ENCODE measurements around the gene PLSCR1. TPM values are rescaled to one million over a fixed set of nuclear protein-coding genes. Genes with fewer than 3 reads are reported as not detected.
"Not testable (repeated sequence)": the region's sequence is repeated elsewhere in the genome, so short reads cannot be mapped to it uniquely, and the experiment has no call there.

PLSCR1 gene
- total RNA-seq, 1 donor from 2014 or later = 25.4 TPM

DNA sequence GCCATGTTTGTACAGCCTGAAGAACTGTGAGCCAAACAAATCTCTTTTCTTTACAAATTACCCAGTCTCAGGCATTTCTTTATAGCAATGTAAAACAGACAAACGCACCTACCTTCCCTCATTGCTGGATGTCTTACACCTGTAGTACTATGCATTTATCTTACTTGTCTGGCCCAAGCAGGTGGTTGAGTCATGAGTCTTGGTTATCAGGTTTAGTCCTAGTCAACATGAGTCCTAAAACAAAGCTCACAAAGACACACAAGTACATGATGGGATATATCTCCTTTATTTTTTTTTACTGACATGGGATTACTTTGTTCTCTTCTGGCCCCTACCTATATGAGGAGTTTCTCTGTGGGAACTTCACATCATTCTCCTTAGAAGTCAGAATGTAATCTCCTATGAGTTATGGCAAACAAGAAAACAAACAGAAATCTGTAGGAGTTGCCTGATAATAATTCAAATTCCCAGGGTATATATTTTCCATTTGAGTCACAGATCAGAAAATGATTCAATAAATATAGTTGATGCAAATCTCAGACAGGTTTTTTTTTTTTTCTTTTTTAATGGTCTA, 41.4 kb downstream of the PLSCR1 start:
- TF ChIP-seq, protein P1, sequence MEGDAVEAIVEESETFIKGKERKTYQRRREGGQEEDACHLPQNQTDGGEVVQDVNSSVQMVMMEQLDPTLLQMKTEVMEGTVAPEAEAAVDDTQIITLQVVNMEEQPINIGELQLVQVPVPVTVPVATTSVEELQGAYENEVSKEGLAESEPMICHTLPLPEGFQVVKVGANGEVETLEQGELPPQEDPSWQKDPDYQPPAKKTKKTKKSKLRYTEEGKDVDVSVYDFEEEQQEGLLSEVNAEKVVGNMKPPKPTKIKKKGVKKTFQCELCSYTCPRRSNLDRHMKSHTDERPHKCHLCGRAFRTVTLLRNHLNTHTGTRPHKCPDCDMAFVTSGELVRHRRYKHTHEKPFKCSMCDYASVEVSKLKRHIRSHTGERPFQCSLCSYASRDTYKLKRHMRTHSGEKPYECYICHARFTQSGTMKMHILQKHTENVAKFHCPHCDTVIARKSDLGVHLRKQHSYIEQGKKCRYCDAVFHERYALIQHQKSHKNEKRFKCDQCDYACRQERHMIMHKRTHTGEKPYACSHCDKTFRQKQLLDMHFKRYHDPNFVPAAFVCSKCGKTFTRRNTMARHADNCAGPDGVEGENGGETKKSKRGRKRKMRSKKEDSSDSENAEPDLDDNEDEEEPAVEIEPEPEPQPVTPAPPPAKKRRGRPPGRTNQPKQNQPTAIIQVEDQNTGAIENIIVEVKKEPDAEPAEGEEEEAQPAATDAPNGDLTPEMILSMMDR (IDR thresholded peaks at IDR 0.05; ENCODE audit: borderline replicate concordance) = no peak

DNA sequence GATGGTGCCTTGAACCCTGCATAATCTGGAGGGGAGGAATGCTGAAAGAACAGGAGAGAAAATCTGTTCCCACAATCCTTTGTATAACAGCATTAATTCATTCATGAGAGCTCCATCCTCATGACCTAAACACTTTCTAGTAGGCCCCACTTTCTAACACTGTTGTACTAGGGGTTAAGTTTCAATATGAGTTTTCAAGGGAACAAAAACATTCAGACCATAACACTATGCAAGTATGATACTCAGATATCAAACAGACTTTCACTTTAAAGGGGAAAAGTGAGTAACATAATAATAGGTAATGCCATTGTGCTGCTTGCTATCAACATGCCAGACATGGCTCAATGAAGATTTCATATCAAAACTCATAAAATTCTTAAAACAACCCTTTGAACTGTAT, 42.7 kb downstream of the PLSCR1 start:
- H3K4me1 ChIP-seq = peaks cover 20% of the 10 kb centered on the region
- H3K4me3 ChIP-seq = no peak overlapping the region
- intact Hi-C loops (cut with micrococcal nuclease) = no loop called here
- no peaks in the 10 kb centered on the region for H3K9me3 ChIP-seq (replicated peaks)
- no peak overlapping the region for H3K27ac ChIP-seq (replicated peaks)
- H3K36me3 ChIP-seq = no peaks in the 10 kb centered on the region
- TF ChIP-seq, protein P1 (IDR thresholded peaks at IDR 0.05; ENCODE audit: borderline replicate concordance) = no peak
- no peak for DNase-seq
- no peaks in the 10 kb centered on the region for H3K27me3 ChIP-seq (ENCODE audit: low read depth)

More for the DNA sequence above, 41.4 kb downstream of the PLSCR1 start:
- Histone ChIP-seq H3K36me3 (no peaks in the 10 kb centered on the region), H3K4me1 (peaks cover 31% of the 10 kb centered on the region), H3K4me3 (no peak overlapping the region), H3K27ac (replicated peaks) (no peak overlapping the region), H3K9me3 (replicated peaks) (no peaks in the 10 kb centered on the region), H3K27me3 (ENCODE audit: low read depth) (no peaks in the 10 kb centered on the region)
- intact Hi-C loops (cut with micrococcal nuclease) = no loop called here
- DNase-seq = no peak

DNA sequence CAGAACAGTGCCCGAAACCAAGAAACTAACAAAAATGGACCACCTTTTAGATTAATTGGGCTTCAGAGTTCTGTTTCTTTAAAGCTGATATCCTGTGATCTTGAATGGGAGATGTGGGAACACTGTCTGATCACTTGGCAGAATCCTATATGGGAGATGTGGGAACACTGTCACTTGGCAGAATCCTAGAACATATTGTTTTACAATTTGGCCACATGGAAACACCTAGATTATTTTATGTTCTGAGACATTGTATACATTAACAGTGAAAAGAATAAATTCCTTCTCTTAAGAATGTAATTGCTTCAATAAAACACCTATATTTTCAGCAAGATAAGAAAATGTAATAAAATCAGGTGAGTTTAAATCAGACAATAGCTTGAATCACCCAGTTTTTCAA, 44.7 kb downstream of the PLSCR1 start:
- no peaks in the 10 kb centered on the region for H3K27me3 ChIP-seq (ENCODE audit: low read depth)
- no peaks in the 10 kb centered on the region for H3K9me3 ChIP-seq (replicated peaks)
- TF ChIP-seq, protein P1 (IDR thresholded peaks at IDR 0.05; ENCODE audit: borderline replicate concordance) = no peak
- DNase-seq = no peak
- H3K27ac ChIP-seq (replicated peaks) = no peak overlapping the region
- intact Hi-C loops (cut with micrococcal nuclease) = no loop called here
- no peaks in the 10 kb centered on the region for H3K36me3 ChIP-seq
- H3K4me1 ChIP-seq = peaks cover 2% of the 10 kb centered on the region
- H3K4me3 ChIP-seq = no peak overlapping the region

DNA sequence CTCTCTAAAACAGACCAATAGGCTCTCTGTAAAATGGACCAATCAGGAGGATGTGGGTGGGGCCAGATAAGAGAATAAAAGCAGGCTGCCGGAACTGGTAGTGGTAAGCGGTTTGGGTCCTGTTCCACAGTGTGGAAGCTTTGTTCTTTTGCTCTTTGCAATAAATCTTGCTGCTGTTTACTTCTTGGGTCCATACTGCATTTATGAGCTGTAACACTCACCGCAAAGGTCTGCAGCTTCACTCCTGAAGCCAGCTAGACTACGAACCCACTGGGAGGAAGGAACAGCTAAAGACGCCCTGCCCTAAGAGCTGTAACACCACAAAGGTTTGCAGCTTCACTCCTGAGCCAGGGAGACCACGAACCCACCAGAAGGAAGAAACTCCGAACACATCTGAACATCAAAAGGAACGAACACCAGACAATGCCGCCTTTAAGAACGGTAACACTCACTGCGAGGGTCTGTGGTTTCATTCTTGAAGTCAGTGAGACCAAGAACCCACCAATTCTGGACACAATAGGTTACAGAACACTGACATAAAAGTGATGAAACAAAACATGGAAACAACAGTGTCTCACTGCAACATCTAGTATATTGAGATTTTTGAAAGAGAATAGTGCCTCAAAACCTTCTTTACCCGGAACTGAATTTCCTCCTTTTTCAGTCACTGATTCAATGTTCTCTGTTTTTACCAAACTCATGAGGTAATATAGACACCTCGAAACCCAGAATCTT, 46.2 kb downstream of the PLSCR1 start:
- no peak overlapping the region for H3K4me3 ChIP-seq
- TF ChIP-seq, protein P1 (IDR thresholded peaks at IDR 0.05; ENCODE audit: borderline replicate concordance) = no peak
- no peak for DNase-seq
- H3K4me1 ChIP-seq = no peaks in the 10 kb centered on the region
- no peak overlapping the region for H3K27ac ChIP-seq (replicated peaks)
- intact Hi-C loops (cut with micrococcal nuclease) = no loop called here
- H3K9me3 ChIP-seq (replicated peaks) = peaks cover 2% of the 10 kb centered on the region
- H3K36me3 ChIP-seq = no peaks in the 10 kb centered on the region
- H3K27me3 ChIP-seq (ENCODE audit: low read depth) = no peaks in the 10 kb centered on the region

DNA sequence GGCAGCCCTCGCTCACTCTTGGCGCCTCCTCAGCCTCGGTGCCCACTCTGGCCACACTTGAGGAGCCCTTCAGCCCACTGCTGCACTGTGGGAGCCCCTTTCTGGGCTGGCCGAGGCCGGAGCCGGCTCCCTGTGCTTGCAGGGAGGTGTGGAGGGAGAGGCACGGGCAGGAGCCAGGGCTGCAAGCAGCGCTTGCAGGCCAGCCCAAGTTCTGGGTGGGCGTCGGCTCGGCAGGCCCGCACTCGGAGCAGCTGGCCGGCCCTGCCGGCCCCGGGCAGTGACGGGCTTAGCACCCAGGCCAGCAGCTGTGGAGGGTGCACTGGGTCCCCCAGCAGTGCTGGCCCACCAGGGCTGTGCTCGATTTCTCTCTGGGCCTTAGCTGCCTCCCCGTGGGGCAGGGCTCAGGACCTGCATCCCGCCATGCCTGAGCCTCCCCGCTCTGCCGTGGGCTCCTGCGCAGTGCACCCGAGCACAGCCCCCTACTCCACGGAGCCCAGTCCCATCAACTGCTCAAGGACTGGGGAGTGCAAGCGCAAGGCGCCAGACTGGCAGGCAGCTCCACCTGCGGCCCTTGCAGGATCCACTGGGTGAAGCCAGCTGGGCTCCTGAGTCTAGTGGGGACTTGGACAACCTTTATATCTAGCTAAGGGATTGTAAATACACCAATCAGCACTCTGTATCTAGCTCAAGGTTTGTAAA, 47.1 kb downstream of the PLSCR1 start:
- H3K36me3 ChIP-seq; H3K4me3 ChIP-seq; H3K4me1 ChIP-seq; DNase-seq; intact Hi-C loops (cut with micrococcal nuclease); H3K27ac ChIP-seq (replicated peaks); H3K27me3 ChIP-seq (ENCODE audit: low read depth): not testable (repeated sequence)
- H3K9me3 ChIP-seq (replicated peaks) = peaks cover 11% of the 10 kb centered on the region

DNA sequence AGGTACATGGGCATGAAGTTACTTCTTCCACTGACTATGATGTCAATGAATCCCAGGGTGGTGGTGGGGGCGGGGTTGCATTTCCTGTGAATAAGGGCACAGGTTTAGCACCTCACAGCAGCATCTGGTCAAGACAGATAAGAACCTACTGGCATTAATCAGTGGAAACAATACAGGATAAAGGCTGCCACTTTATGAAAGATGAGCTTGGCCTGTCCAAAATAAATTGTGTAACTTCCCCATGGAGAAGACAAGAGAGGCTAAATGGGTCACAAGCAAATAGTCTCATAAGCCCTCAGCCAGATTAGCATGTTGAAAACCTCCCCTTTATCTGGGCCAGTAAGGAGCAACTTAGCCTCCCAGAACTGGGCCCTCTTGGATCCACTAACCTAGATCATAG, 47.7 kb downstream of the PLSCR1 start:
- H3K36me3 ChIP-seq = no peaks in the 10 kb centered on the region
- intact Hi-C loops (cut with micrococcal nuclease) = no loop called here
- H3K9me3 ChIP-seq (replicated peaks) = peaks cover 15% of the 10 kb centered on the region
- TF ChIP-seq, protein P1 (IDR thresholded peaks at IDR 0.05; ENCODE audit: borderline replicate concordance) = no peak
- DNase-seq = no peak
- H3K4me3 ChIP-seq = no peak overlapping the region
- no peaks in the 10 kb centered on the region for H3K27me3 ChIP-seq (ENCODE audit: low read depth)
- no peak overlapping the region for H3K27ac ChIP-seq (replicated peaks)
- no peaks in the 10 kb centered on the region for H3K4me1 ChIP-seq
